B cell (primary cell): Measurements from ENCODE around the gene LTC4S. TPM values are rescaled to one million over a fixed set of nuclear protein-coding genes. Genes with fewer than 3 reads are reported as not detected.

Experiments used
- ATAC-seq: fragments of 200-7000 bp; cut with Tn5 transposase; one replicate; pipeline ENCODE4 v1.10.0; 2021; ENCODE audit warnings: low read depth, mild to moderate bottlenecking, moderate number of reproducible peaks, moderate library complexity
- CTCF ChIA-PET: fragments of 350-600 bp; sonication (Branson Sonifier 250); formaldehyde crosslinking; loops from one replicate; lab custom pipeline; 2021; ENCODE audit warnings: antibody characterized with exemption, inconsistent platforms; lab: Charles Lee
- POLR2A ChIA-PET: fragments of 350-600 bp; sonication (Branson Sonifier 250); formaldehyde crosslinking; loops from one replicate; lab custom pipeline; 2021; ENCODE audit warnings: antibody characterized with exemption; lab: Charles Lee
- DNase-seq: peaks from one replicate; pipeline ENCODE4 v3.0.0; 2013
- H2AFZ ChIP-seq: 2 replicates; pipeline ENCODE4 v1.6.1; 2012; ENCODE audit warnings: mild to moderate bottlenecking, low read depth, low read length; ENCODE audit not compliant: insufficient read depth, poor library complexity, severe bottlenecking
- H3K27ac ChIP-seq, 2 donors: 1 replicate in 1 of 2; 2 replicates in 1 of 2; pipeline ENCODE4 v1.5.1; 2012 to 2013; ENCODE audit warnings: low read length in 2 of 2, mild to moderate bottlenecking in 2 of 2, moderate library complexity in 1 of 2
- H3K27me3 ChIP-seq, 4 experiments: fragments of 200-600 bp in 1 of 4; sonication (generic) in 1 of 4; replicated peaks in 1 of 4; 1 replicate in 2 of 4; 2 replicates in 2 of 4; pipeline versions ENCODE4 v1.6.1 to v1.7.0; 2013 to 2016; ENCODE audit warnings: low read length in 3 of 4, mild to moderate bottlenecking in 2 of 4, mixed read lengths in 1 of 4, moderate library complexity in 1 of 4; ENCODE audit not compliant: insufficient read depth in 4 of 4, control insufficient read depth in 3 of 4; ENCODE audit errors: control extremely low read depth in 1 of 4
- H3K36me3 ChIP-seq, 2 experiments: replicated peaks in 1 of 2; 1 replicate in 1 of 2; 2 replicates in 1 of 2; pipeline versions ENCODE4 v1.6.1 to v1.7.1; 2013; ENCODE audit warnings: low read length in 1 of 2; ENCODE audit not compliant: insufficient read depth in 2 of 2, control insufficient read depth in 1 of 2; ENCODE audit errors: control extremely low read depth in 1 of 2, extremely low read depth in 1 of 2
- H3K4me1 ChIP-seq, 2 donors: fragments of 200-600 bp in 1 of 2; sonication (generic) in 1 of 2; 1 replicate in 1 of 2; 2 replicates in 1 of 2; pipeline versions ENCODE4 v1.5.1 to v1.6.1; 2013 to 2017; ENCODE audit warnings: low read length in 2 of 2; ENCODE audit not compliant: control insufficient read depth in 2 of 2, insufficient read depth in 2 of 2
- H3K4me2 ChIP-seq: replicated peaks from 2 replicates; pipeline ENCODE3; 2012; ENCODE audit warnings: mild to moderate bottlenecking, low read depth, low read length; ENCODE audit not compliant: poor library complexity, severe bottlenecking
- H3K4me3 ChIP-seq, 5 experiments: fragments of 200-600 bp in 1 of 5; sonication (generic) in 1 of 5; 1 replicate in 3 of 5; 2 replicates in 2 of 5; pipeline versions ENCODE4 v1.5.1 to v1.7.0; 2011 to 2016; ENCODE audit warnings: low read length in 4 of 5, mild to moderate bottlenecking in 4 of 5, low read depth in 2 of 5, control low read depth in 1 of 5, moderate library complexity in 1 of 5; ENCODE audit not compliant: insufficient read depth in 1 of 5; ENCODE audit errors: control extremely low read depth in 1 of 5, extremely low read depth in 1 of 5
- H3K79me2 ChIP-seq: fragments of 200-600 bp; sonication (generic); one replicate; pipeline ENCODE4 v1.6.0; 2016; ENCODE audit warnings: low read length; ENCODE audit not compliant: control insufficient read depth, insufficient read depth
- H3K9ac ChIP-seq: fragments of 200-600 bp; sonication (generic); 2 replicates; pipeline ENCODE4 v1.6.1; 2017; ENCODE audit warnings: mild to moderate bottlenecking, low read length, moderate library complexity
- H3K9me3 ChIP-seq, 3 donors: one replicate each; pipeline versions ENCODE4 v1.6.1 to v1.7.1; 2013; ENCODE audit warnings: low read length in 2 of 3; ENCODE audit not compliant: control insufficient read depth in 2 of 3, insufficient read depth in 1 of 3; ENCODE audit errors: control extremely low read depth in 1 of 3
- H4K20me1 ChIP-seq: 2 replicates; pipeline ENCODE4 v1.6.0; 2012; ENCODE audit warnings: mild to moderate bottlenecking, low read length; ENCODE audit not compliant: insufficient read depth, control insufficient read depth, poor library complexity, severe bottlenecking
- H3K27ac Mint-ChIP-seq: one replicate; pipeline ENCODE4 v1.8.0; 2021; ENCODE audit warnings: mixed read lengths
- H3K27me3 Mint-ChIP-seq: one replicate; pipeline ENCODE4 v1.8.0; 2021; ENCODE audit warnings: mixed read lengths
- H3K4me1 Mint-ChIP-seq: one replicate; pipeline ENCODE4 v1.8.0; 2021; ENCODE audit warnings: mixed read lengths
- H3K4me3 Mint-ChIP-seq: one replicate; pipeline ENCODE4 v1.8.0; 2021; ENCODE audit warnings: mixed read lengths
- H3K9me3 Mint-ChIP-seq: one replicate; pipeline ENCODE4 v1.8.0; 2022; ENCODE audit warnings: mixed read lengths; ENCODE audit not compliant: insufficient read depth
- EZH2 ChIP-seq: IDR thresholded peaks from 2 replicates; pipeline ENCODE4 v1.6.1; 2012; ENCODE audit warnings: borderline replicate concordance, low read depth, mild to moderate bottlenecking, moderate library complexity, low read length; ENCODE audit not compliant: insufficient read depth, poor library complexity, severe bottlenecking
- WGBS: methylation state at CpG from one replicate; pipeline ENCODE4 v1.1.5; 2013; ENCODE audit warnings: missing lambda C conversion rate; ENCODE audit not compliant: insufficient coverage; 5-methylcytosine and 5-hydroxymethylcytosine counted together
- intact Hi-C: fragments of 100-400 bp; cut with micrococcal nuclease; formaldehyde crosslinking; loops from one replicate; pipeline ENCODE4 v1.10.0; 2022
- polyA plus RNA-seq: library from polyadenylated mRNA; depleted of rRNA; stranded (reverse); fragments of >200 nt; gene quantifications from 2 replicates; pipeline ENCODE4 v1.2.3, GENCODE V29; 2012
- total RNA-seq, 2 donors: library from RNA; stranded (reverse); fragments of 120-200 nt in 1 of 2; gene quantifications; 1 replicate in 1 of 2; 2 replicates in 1 of 2; pipeline versions ENCODE4 v1.2.3 to v1.2.4, GENCODE V29; 2013 to 2022
- TF ChIP-seq, protein P1 (sequence below): fragments of 200-600 bp; IDR thresholded peaks from one replicate; pipeline ENCODE4 v1.8.0; 2022; ENCODE audit warnings: antibody characterized with exemption, mild to moderate bottlenecking

LTC4S gene
- total and polyA plus RNA-seq, 2 donors (not counting 1 experiment from before 2014, with no cell fraction given) = 0.40 to 3.8 TPM

DNA sequence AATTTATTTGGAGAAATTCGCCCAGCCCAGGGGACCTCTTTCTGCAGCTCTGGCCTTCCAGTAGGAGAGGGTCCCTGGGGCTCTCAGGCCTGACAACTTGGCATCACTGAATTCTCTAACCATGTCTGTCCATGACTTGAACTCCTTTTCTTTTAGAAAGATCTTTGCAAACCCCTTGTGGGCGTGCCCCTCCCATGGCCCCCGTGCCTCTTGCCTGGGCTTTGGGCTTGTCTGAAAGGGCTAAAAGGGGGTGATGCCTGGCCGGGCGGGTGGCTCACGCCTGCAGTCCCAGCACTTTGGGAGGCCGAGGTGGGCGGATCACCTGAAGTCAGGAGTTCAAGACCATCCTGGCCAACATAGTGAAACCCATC, 23.7 kb downstream of the LTC4S start:
- WGBS = 86% methylated on average over 2 of the region's 8 CpGs
- Histone ChIP-seq H2AFZ (peak overlapping the region; percentile 75), H3K27ac (no peak overlapping the region), H3K4me3 (peak overlapping the region in 4 of 5 experiments; percentile 15 to 60 (median 42)), H3K4me2 (peak overlapping the region; percentile 87), H3K4me1 (peaks cover 39 to 48% of the 10 kb centered on the region in 2 donors), H3K36me3 (peaks cover 0 to 9% of the 10 kb centered on the region in 2 experiments), H4K20me1 (peaks cover 17% of the 10 kb centered on the region), H3K27me3 (peaks cover 0 to 6% (median 0%) of the 10 kb centered on the region in 4 experiments), H3K9me3 (peaks cover 0 to 3% (median 0%) of the 10 kb centered on the region in 3 donors), H3K9ac (peak overlapping the region; percentile 39), H3K79me2 (peaks cover 32% of the 10 kb centered on the region)
- intact Hi-C loops = loop anchor here (5.0 kb wide), 2 partner anchors 255 to 265 kb away; partner anchors contain the start of genes RNF130 and RUFY1
- CTCF ChIA-PET = no interaction called here
- H3K27me3 Mint-ChIP-seq = no peaks in the 10 kb centered on the region
- no peaks in the 10 kb centered on the region for H3K9me3 Mint-ChIP-seq
- ATAC-seq (no peak), DNase-seq (no peak)
- peaks cover 43% of the 10 kb centered on the region for H3K4me1 Mint-ChIP-seq
- peak overlapping the region; percentile 91 for H3K4me3 Mint-ChIP-seq
- TF ChIP-seq EZH2 = no peak
- TF ChIP-seq, protein P1, sequence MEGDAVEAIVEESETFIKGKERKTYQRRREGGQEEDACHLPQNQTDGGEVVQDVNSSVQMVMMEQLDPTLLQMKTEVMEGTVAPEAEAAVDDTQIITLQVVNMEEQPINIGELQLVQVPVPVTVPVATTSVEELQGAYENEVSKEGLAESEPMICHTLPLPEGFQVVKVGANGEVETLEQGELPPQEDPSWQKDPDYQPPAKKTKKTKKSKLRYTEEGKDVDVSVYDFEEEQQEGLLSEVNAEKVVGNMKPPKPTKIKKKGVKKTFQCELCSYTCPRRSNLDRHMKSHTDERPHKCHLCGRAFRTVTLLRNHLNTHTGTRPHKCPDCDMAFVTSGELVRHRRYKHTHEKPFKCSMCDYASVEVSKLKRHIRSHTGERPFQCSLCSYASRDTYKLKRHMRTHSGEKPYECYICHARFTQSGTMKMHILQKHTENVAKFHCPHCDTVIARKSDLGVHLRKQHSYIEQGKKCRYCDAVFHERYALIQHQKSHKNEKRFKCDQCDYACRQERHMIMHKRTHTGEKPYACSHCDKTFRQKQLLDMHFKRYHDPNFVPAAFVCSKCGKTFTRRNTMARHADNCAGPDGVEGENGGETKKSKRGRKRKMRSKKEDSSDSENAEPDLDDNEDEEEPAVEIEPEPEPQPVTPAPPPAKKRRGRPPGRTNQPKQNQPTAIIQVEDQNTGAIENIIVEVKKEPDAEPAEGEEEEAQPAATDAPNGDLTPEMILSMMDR = no peak
- peak overlapping the region; percentile 59 for H3K27ac Mint-ChIP-seq
- POLR2A ChIA-PET = interaction anchor here (1.0 kb wide), 1 partner anchor 10 kb away, joined by 3 read pairs; no protein-coding TSS in a partner anchor
